Adipose tissue (tissue), 3 donors: ENCODE results near the gene TM9SF4. TPM values are rescaled to one million over a fixed set of nuclear protein-coding genes. Genes with fewer than 3 reads are reported as not detected.
"Not testable (repeated sequence)": the region's sequence is repeated elsewhere in the genome, so short reads cannot be mapped to it uniquely, and the experiment has no call there.

Source experiments
- H3K27ac ChIP-seq: one replicate; pipeline ENCODE4 v1.5.1; 2013; ENCODE audit warnings: low read depth, low read length
- WGBS, 3 donors: extraction: QIAGEN DNeasy Blood & Tissue Kit; methylation state at CpG; one replicate each; pipeline ENCODE4 v1.1.7; 2013; 5-methylcytosine and 5-hydroxymethylcytosine counted together
- polyA plus RNA-seq, 3 donors: library from polyadenylated mRNA; stranded (reverse); fragments of 200-250 nt; gene quantifications; one replicate each; pipeline ENCODE4 v1.2.3, GENCODE V29; 2013
- donor health status: healthy with polysubstance abuse.
- donor health status: Bipolar disorder and iron deficiency.
- donor health status: healthy.

The TM9SF4 gene
- polyA plus RNA-seq, 3 donors: 13.7 to 25.9 (median 19.2) TPM

DNA sequence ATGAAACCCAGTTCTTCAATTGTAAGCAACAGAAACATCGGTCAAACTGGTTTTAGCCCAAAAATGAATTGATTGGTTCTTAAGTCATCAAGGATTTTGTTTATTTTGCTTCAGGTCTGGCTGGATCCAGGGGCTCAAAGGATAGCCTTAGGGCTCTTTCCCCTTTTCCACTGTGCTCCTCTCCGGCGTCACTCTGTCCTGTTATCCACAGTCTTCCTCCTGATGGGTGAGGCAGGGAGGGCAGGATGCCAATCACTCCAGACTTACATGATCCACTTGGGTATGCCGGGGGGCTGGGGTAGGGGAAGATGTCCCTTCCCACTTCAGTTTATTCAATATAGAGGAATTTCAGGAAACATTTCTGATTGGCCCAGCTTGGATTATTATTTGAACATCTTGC lies 58.0 kb downstream of the TM9SF4 start:
- 87 to 97% (median 96%) methylated on average over 4 of the region's 4 CpGs for WGBS, 3 donors
- H3K27ac ChIP-seq: no peak overlapping the region

- 63 to 78% (median 64%) methylated on average over 2 of the region's 2 CpGs for WGBS, 3 donors
- no peak overlapping the region for H3K27ac ChIP-seq
These were observed 58.8 kb downstream of the TM9SF4 start for GRCh38 chr20:32168184-32168910.

DNA sequence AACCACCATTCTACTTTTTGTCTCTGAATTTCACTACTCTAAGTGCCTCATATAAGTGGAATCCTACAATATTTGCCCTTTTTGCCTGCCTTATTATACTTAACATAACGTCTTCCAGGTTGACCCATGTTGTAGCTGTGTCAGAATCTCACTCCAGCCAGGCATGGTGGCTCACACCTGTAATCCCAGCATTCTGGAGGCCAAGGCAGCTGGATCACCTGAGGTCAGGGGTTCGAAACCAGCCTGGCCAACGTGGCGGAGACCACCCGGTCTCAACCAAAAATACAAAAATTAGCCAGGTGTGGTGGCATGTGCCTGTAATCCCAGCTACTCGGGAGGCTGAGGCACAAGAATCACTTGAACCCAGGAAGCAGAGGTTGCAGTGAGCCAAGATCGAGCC lies 68.2 kb downstream of the TM9SF4 start:
- not testable (repeated sequence) for H3K27ac ChIP-seq
- 92 to 95% (median 95%) methylated on average over 7 of the region's 7 CpGs for WGBS, 3 donors

- 84 to 97% (median 90%) methylated on average over 2 of the region's 2 CpGs for WGBS, 3 donors
- H3K27ac ChIP-seq: no peak overlapping the region
These were observed 70.0 kb downstream of the TM9SF4 start for GRCh38 chr20:32179515-32179914.

DNA sequence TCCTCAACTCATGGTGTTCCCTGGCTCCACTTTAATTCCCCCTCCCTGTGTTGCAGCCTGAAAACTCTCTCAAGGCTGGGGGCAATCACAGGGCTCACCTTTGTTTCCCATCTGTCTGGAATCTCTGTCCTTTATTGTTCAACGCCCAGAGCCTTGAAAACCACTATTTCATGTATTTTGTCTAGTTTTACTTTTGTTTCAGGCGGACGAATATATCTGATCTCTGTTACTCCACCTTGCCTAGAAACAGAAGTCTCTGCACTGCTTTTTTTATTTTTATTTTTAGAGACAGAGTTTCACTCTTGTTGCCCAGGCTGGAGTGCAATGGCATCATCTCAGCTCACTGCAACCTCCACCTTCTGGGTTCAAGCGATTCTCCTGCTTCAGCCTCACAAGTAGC lies 70.4 kb downstream of the TM9SF4 start:
- WGBS, 3 donors: 88 to 95% (median 91%) methylated on average over 4 of the region's 4 CpGs
- H3K27ac ChIP-seq: no peak overlapping the region

DNA sequence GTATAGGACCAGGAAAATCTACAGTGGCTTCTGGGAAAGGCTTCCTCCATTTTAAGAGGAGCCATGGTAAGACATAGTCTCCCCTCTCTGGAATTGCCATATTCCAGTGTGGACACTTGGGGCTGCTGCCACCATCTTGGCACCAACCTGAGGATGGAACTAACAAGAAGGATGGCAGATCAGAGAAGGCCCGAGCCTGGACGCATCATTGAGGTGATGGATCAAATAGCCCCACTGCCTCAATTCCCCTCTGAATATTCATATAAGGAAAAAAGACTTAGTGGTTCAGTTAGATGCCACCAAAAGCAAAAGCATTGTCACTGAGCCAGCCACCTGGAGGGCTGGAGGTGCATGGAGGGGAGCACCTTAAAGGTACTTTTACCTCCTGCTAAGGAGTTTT lies 72.1 kb downstream of the TM9SF4 start:
- 92 to 100% (median 95%) methylated on average over 2 of the region's 2 CpGs for WGBS, 3 donors
- no peak overlapping the region for H3K27ac ChIP-seq

GRCh38 chr20:32183947-32184635 lies 74.6 kb downstream of the TM9SF4 start:
- no peak overlapping the region for H3K27ac ChIP-seq
- WGBS, 3 donors: 94 to 95% (median 95%) methylated on average over 4 of the region's 4 CpGs

GRCh38 chr20:32184961-32185603 lies 75.6 kb downstream of the TM9SF4 start:
- H3K27ac ChIP-seq: no peak overlapping the region
- WGBS, 3 donors: 73 to 81% (median 81%) methylated on average over 10 of the region's 10 CpGs

DNA sequence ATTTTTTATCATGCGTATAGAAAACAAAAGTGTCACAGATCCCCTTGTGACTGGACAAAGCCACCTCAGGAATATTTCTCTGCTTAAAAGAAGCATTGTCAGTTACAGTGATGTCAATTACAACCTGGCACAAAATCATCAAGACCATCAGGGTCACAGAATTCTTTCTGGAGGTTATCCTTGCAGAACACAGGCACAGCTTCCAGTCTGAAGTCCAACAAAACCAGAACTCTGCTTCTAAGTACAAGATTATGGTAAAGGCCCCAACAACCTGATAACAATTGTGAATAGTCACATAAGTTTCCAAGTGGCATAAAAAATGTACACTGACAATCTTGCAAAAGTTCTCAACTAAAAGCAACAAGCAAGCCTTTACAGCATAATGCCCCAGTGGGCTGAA lies 77.0 kb downstream of the TM9SF4 start:
- H3K27ac ChIP-seq: no peak overlapping the region
- 87 to 96% (median 90%) methylated on average over 1 of the region's 1 CpG for WGBS, 3 donors

DNA sequence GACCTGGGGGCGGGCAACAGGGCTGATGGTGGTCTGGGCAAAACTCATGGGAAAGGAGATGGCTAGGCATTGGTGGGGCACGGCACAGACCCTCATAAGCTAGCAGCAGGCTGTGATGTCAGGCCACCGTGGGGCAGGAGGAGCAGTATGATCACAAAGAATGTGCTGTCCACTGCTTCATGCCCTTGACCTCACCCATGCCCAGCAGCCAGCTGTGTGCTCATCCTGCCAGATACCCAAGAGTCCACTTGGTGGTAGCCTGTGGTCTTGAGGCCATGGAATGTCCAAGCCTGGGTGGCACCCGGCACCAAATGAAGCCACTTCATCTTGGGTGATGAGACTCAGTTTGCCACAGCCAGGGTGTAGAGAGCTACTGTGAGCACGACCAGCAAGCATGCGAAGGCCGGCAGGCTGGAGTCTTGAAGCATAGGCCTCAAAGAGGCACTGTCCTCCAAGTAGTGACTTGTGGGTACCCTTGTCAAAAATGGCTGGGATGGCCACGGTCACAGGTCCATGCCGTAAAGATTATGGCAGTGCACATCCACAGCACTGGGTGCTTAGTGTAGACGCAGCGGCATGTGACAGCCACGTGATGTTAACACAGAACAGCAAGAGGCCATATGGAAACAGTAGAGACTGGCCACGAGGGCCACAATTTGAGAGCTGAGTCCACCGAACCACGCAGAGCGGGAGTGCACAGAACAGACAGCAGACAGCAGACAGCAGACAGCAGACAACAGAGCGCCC lies 79.0 kb downstream of the TM9SF4 start:
- 97 to 99% (median 98%) methylated on average over 17 of the region's 17 CpGs for WGBS, 3 donors
- H3K27ac ChIP-seq: no peak overlapping the region

DNA sequence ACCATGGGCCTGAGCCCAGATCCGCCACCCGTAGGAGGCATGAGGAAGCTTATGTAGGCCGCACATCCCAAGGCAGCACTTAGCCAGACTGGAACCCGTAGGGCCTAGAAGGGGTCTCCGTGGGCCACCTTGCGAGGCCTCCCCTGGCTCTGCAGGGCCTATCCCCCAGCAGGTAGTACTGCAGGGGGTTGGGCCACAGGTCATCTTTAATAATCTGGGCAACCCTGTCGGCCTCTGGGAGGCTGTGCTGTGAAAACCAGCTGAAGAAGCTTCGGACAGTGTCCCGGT lies 79.6 kb downstream of the TM9SF4 start:
- no peak overlapping the region for H3K27ac ChIP-seq
- 92 to 96% (median 94%) methylated on average over 9 of the region's 9 CpGs for WGBS, 3 donors

DNA sequence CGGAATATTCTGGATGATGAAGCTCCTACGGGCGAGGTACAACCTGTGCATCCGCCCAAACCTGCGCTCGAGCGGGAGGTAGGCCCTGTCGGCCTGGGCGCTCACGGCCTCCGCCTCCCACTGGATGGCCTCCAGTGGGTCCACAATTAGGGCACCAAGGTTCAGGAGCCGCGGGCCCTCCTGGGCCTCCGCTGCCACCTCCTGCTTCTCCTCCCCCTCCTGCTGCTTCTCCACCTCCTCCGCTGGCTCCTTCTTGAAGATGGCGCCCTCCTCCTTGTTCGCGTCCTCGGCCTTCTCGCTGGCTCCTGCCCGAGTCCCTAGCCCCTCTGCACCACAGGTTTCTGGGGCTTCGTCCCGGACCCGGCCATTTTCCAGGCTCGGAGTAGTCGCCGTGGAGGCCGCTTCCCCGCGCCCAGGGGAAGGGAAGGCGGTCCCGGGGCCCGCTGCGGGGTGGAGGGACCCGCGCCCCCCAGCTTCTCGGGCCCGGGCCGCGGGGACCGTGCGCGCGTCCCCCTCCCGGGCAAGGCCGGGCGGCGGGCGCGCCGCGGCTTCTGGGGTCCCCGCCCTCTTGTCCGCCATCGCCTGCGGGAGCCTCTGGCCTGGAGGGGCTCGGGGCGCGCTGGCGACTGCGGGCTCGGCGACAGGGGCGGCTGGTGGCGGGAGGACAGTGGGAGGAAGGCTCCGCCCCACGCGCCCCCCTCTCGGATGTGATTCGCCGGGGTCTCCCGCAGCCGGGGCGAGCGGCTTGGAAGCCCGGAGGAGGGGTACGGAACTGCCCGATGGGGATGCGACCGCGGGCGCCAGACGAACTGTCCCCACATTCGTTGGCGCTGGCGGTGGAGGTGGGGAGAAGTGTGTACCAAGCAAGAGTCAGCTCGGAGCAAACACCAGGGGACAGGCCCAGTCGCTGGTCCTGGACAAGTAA lies 80.4 kb downstream of the TM9SF4 start:
- no peak overlapping the region for H3K27ac ChIP-seq
- 5 to 8% (median 7%) methylated on average over 64 to 88 of the region's 88 CpGs for WGBS, 3 donors

GRCh38 chr20:32190616-32191415 lies 81.3 kb downstream of the TM9SF4 start:
- no peak overlapping the region for H3K27ac ChIP-seq
- 44 to 64% (median 45%) methylated on average over 14 of the region's 14 CpGs for WGBS, 3 donors

GRCh38 chr20:32191422-32191821 lies 81.9 kb downstream of the TM9SF4 start:
- no peak overlapping the region for H3K27ac ChIP-seq
- WGBS, 3 donors: 73 to 80% (median 78%) methylated on average over 3 of the region's 3 CpGs

DNA sequence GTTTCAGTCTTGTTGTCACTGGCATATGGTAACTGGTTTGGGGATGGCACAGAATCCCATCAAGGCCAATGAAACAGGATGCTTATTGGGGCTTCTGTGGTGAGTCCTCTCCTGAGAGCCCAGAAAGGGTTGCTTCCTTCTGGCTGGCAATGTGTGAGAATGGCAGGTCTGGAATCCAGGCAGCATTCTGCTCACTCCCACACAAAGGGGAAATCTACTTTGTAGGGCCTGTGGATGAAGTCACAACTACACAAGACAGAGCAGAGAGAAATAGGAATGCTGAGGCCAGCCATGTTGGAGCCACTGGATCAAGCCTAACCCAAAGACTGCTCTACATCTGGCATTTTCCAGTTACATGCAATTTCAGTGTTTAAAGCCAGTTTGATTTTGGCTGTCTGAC lies 82.4 kb downstream of the TM9SF4 start:
- no peak overlapping the region for H3K27ac ChIP-seq

- 32 to 68% (median 57%) methylated on average over 3 of the region's 3 CpGs for WGBS, 3 donors
- H3K27ac ChIP-seq: no peak overlapping the region
These were observed 83.2 kb downstream of the TM9SF4 start for GRCh38 chr20:32192698-32193097.

- 80 to 88% (median 85%) methylated on average over 5 of the region's 5 CpGs for WGBS, 3 donors
- not testable (repeated sequence) for H3K27ac ChIP-seq
These were observed 83.8 kb downstream of the TM9SF4 start for GRCh38 chr20:32193336-32193735.
